Esophagus muscularis mucosa (tissue), 4 donors: ENCODE measurements around the gene GABPB2. TPM values are rescaled to one million over a fixed set of nuclear protein-coding genes. Genes with fewer than 3 reads are reported as not detected.

Experiments used
- DNase-seq: peaks from one replicate; pipeline ENCODE4 v3.0.0-alpha.2; 2017; ENCODE audit errors: extremely low spot score
- H3K27ac ChIP-seq, 4 donors: fragments of 200-600 bp; sonication (generic); replicated peaks in 1 of 4; 1 replicate in 3 of 4; 2 replicates in 1 of 4; pipeline ENCODE4 v1.5.1; 2016 to 2019; ENCODE audit warnings: mild to moderate bottlenecking in 1 of 4
- H3K27me3 ChIP-seq, 4 donors: fragments of 200-600 bp; sonication (generic); one replicate each; pipeline versions ENCODE4 v1.5.1 to v1.6.0; 2016 to 2019
- H3K36me3 ChIP-seq, 4 donors: fragments of 200-600 bp; sonication (generic); one replicate each; pipeline ENCODE4 v1.5.1; 2016 to 2019
- H3K4me1 ChIP-seq, 4 donors: fragments of 200-600 bp; sonication (generic); one replicate each; pipeline ENCODE4 v1.5.1; 2016 to 2019
- H3K4me3 ChIP-seq, 4 donors: fragments of 200-600 bp; sonication (generic); 1 replicate in 2 of 4; 2 replicates in 2 of 4; pipeline ENCODE4 v1.5.1; 2016 to 2019; ENCODE audit warnings: mild to moderate bottlenecking in 4 of 4, moderate library complexity in 1 of 4
- H3K9me3 ChIP-seq, 4 donors: fragments of 200-600 bp; sonication (generic); 1 replicate in 3 of 4; 2 replicates in 1 of 4; pipeline ENCODE4 v1.5.1; 2016 to 2019
- EP300 ChIP-seq: sonication (generic); formaldehyde crosslinking; IDR thresholded peaks from one replicate; pipeline ENCODE4 v1.6.1; 2017; ENCODE audit warnings: antibody characterized with exemption
- POLR2A ChIP-seq: fragments of 450-650 bp; IDR thresholded peaks from one replicate; pipeline ENCODE4 v1.6.1; 2017; ENCODE audit warnings: antibody characterized with exemption, moderate library complexity, mild to moderate bottlenecking, low read depth
- POLR2AphosphoS5 ChIP-seq, 2 donors: sonication (generic); formaldehyde crosslinking; IDR thresholded peaks; one replicate each; pipeline ENCODE4 v1.6.1; 2017; ENCODE audit warnings: antibody characterized with exemption in 2 of 2
- WGBS: methylation state at CpG from one replicate; pipeline ENCODE4 v1.1.5; 2018; 5-methylcytosine and 5-hydroxymethylcytosine counted together
- intact Hi-C: fragments of 100-400 bp; cut with DNase I; formaldehyde crosslinking; loops from one replicate; pipeline ENCODE4 v1.15.1; 2023
- total RNA-seq, 4 donors: library from RNA; depleted of rRNA; stranded (reverse); fragments of >200 nt; gene quantifications; one replicate each; pipeline versions ENCODE4 v1.1.0 to v1.2.1, GENCODE V29; 2016
- TF ChIP-seq, protein P1 (sequence below), 3 experiments: fragments of 200-600 bp in 2 of 3; fragments of 450-650 bp in 1 of 3; sonication (generic) in 2 of 3; IDR thresholded peaks; one replicate each; pipeline ENCODE4 v1.5.1; 2017 to 2019; ENCODE audit warnings: antibody characterized with exemption in 3 of 3, mild to moderate bottlenecking in 2 of 3, moderate library complexity in 1 of 3

The GABPB2 gene
- total RNA-seq, 4 donors from 2014 or later: 16.1 to 25.7 (median 20.9) TPM

DNA sequence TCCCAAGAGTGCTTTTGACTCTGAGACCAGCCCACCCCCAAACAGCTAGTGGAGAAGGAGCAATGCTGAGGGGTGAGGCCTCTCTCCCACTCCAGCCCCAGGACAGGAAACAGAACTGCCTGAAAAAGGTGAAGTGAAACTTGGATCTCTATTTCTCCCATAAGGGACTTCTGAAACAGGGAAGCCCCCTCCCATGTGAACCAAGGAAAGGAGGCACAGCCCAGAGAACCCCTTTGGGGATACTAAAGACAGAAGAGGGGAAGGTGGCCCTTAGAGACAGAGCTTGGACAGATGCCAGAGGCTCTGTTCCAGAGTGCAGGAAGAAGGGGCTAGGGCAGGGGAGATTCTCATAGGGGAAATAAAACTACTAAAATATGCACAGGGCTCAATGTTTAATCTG, 88.8 kb downstream of the GABPB2 start:
- no peak overlapping the region for H3K4me3 ChIP-seq
- DNase-seq: no peak
- H3K9me3 ChIP-seq: no peaks in the 10 kb centered on the region
- peak overlapping the region in 1 of 4 donors; percentile 26 for H3K27ac ChIP-seq
- H3K36me3 ChIP-seq: peaks cover 17 to 63% (median 54%) of the 10 kb centered on the region in 4 donors
- H3K4me1 ChIP-seq: peaks cover 8 to 37% (median 35%) of the 10 kb centered on the region in 4 donors
- intact Hi-C loops: loop anchor here (5.0 kb wide), 1 partner anchor 132 kb away; no protein-coding TSS in a partner anchor
- no peak for TF ChIP-seq EP300
- no peak for TF ChIP-seq POLR2AphosphoS5 (IDR thresholded peaks at IDR 0.05)
- TF ChIP-seq, protein P1, sequence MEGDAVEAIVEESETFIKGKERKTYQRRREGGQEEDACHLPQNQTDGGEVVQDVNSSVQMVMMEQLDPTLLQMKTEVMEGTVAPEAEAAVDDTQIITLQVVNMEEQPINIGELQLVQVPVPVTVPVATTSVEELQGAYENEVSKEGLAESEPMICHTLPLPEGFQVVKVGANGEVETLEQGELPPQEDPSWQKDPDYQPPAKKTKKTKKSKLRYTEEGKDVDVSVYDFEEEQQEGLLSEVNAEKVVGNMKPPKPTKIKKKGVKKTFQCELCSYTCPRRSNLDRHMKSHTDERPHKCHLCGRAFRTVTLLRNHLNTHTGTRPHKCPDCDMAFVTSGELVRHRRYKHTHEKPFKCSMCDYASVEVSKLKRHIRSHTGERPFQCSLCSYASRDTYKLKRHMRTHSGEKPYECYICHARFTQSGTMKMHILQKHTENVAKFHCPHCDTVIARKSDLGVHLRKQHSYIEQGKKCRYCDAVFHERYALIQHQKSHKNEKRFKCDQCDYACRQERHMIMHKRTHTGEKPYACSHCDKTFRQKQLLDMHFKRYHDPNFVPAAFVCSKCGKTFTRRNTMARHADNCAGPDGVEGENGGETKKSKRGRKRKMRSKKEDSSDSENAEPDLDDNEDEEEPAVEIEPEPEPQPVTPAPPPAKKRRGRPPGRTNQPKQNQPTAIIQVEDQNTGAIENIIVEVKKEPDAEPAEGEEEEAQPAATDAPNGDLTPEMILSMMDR (IDR thresholded peaks at IDR 0.05): no peak
- TF ChIP-seq POLR2A: no peak
- H3K27me3 ChIP-seq: no peaks in the 10 kb centered on the region

DNA sequence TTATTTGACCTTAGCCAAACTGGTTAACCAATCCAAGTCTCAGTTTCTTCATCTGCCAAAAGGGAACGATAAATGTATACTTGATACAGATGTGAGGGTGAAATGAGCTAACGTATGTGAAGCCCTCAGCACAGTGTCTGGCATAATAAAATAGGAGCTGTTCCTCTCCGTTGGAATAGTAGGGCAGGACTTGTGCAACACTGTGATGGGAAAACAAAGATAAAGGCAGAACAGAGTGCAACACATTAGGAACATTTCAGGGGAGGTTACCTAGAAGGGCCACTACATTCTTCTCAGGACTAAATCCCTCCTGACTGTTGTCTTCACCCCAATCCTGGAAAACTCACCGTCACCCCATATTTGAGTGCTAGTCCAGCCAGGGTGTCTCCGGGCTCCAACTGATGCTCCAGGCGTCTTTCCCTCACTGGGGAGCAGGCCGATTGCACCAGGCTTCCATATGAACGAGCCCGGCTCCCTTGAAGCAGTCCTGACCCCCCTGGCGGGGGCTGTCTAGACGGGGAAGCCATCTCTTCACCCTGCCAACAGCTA, 94.2 kb downstream of the GABPB2 start:
- H3K27ac ChIP-seq: peak overlapping the region; percentile 85 to 93 (median 88)
- intact Hi-C loops: no loop called here
- DNase-seq: no peak
- no peaks in the 10 kb centered on the region for H3K9me3 ChIP-seq
- 32% methylated on average over 11 of the region's 11 CpGs for WGBS
- no peaks in the 10 kb centered on the region for H3K27me3 ChIP-seq
- no peak for TF ChIP-seq EP300
- TF ChIP-seq, protein P1 (IDR thresholded peaks at IDR 0.05): peak in 1 of 3 experiments; percentile 4
- TF ChIP-seq POLR2A: peak; percentile 2
- no peak for TF ChIP-seq POLR2AphosphoS5 (IDR thresholded peaks at IDR 0.05)
- peaks cover 26 to 48% (median 43%) of the 10 kb centered on the region in 4 donors for H3K36me3 ChIP-seq
- H3K4me1 ChIP-seq: peaks cover 19 to 50% (median 46%) of the 10 kb centered on the region in 4 donors
- H3K4me3 ChIP-seq: peak overlapping the region; percentile 65 to 88 (median 70)

DNA sequence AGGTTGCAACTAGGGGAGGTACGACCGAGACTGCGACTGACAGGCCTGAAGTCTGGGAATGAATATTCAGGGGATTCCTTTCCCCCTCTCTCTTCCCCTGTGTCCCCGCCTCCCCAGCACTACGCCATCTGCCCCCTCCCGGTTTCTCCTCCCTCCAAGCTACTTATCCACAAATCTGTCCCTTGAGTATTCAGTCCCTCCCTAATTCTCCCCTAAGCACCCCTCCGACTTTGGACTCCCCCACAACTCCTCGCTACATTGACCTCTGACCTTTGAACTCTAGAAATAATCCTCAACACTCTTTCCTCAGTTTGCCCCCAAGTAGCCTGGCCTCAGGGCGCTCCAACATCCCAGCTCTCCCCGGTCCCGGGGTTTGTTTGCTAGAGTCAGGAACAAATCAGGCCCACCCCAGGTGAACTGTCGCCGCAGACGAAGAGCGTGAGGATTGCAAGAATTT, 94.7 kb downstream of the GABPB2 start:
- TF ChIP-seq EP300: no peak
- TF ChIP-seq, protein P1 (IDR thresholded peaks at IDR 0.05): peak in 1 of 3 experiments; percentile 1
- TF ChIP-seq POLR2A: no peak
- TF ChIP-seq POLR2AphosphoS5 (IDR thresholded peaks at IDR 0.05): peak in 1 of 2 donors; percentile 8
- Histone ChIP-seq H3K4me1 (peaks cover 19 to 49% (median 46%) of the 10 kb centered on the region in 4 donors), H3K27ac (peak overlapping the region; percentile 85 to 93 (median 88)), H3K9me3 (no peaks in the 10 kb centered on the region), H3K4me3 (peak overlapping the region; percentile 65 to 88 (median 70)), H3K27me3 (no peaks in the 10 kb centered on the region), H3K36me3 (peaks cover 26 to 50% (median 42%) of the 10 kb centered on the region in 4 donors)
- no peak for DNase-seq
- intact Hi-C loops: no loop called here
- 12% methylated on average over 15 of the region's 15 CpGs for WGBS

DNA sequence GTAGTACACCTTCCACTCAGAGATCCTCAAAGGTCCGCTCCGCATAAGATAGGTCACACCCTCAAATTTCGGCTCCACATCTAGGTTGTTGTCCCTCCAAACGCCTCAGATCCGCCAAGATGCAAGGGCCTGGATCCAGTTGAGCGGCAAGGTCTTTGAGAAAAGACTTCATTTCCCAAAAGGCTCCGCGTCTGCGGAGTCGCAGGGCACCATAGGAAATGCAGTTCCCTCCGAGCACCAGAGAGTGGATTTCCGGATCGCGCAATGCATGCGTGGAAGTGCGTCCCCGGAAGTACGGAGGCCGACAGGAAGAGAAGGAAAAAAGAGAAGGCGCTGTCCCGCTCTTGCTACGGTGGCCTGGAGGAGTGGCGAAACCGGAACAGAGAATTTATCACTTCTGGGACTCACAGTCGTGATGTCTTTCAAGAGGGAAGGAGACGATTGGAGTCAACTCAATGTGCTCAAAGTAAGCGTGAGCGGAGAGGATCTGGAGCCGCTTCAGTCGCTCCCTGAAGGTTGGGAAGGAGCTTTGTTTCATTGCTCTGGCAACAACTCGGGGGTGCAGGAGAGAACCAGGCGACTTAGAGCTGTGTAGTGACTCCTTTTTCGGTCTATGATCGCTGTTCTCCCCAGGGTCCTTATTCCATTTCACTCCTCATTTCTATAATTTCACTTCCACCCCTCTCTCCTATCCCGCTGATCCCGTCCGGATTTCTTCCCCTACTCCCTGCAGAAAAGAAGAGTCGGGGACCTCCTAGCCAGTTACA, 95.4 kb downstream of the GABPB2 start, which contains the start of the genes LYSMD1 and SCNM1:
Gene LYSMD1, minus strand, starts transcription at position 165 of the 767 bp plus-strand sequence. CDS start 644 bp downstream, outside the sequence.
Gene SCNM1, plus strand, starts transcription at position 407 of the 767 bp plus-strand sequence. Its CDS starts 9 bp downstream, at position 416.
- intact Hi-C loops: no loop called here

More for the DNA sequence above, 95.4 kb downstream of the GABPB2 start, which contains the start of the genes LYSMD1 and SCNM1:
- WGBS: under 1% methylated on average over 38 of the region's 38 CpGs
- Histone ChIP-seq H3K27me3 (no peaks in the 10 kb centered on the region), H3K4me3 (peak within 1 kb of the TSS; percentile 65 to 88 (median 70)), H3K4me1 (peaks cover 19 to 43% (median 40%) of the 10 kb centered on the region in 4 donors), H3K36me3 (peaks cover 21 to 50% (median 39%) of the 10 kb centered on the region in 4 donors), H3K27ac (peak within 1 kb of the TSS; percentile 85 to 93 (median 88)), H3K9me3 (no peaks in the 10 kb centered on the region)
- peak; percentile 99 for DNase-seq
- TF ChIP-seq EP300 (no peak), POLR2AphosphoS5 (IDR thresholded peaks at IDR 0.05) (peak; percentile 92 to 99), POLR2A (no peak)
- TF ChIP-seq, protein P1 (IDR thresholded peaks at IDR 0.05): peak in 2 of 3 experiments; percentile 19 to 47
